GM12892 (cell line): ENCODE data around the gene FKBP15.
"Not testable (repeated sequence)": the region's sequence is repeated elsewhere in the genome, so short reads cannot be mapped to it uniquely, and the experiment has no call there.

ENCODE experiments used
- DNase-seq: peaks from one replicate; pipeline ENCODE4 v3.0.0; 2011; ENCODE audit not compliant: insufficient read length
- FAIRE-seq: peaks from 2 replicates; lab custom pipeline; 2011; peaks lifted over from hg19 to GRCh38; lab: Jason Lieb, UNC
- POLR2A ChIP-seq: IDR thresholded peaks from 2 replicates; pipeline ENCODE4 v1.6.1; 2011; ENCODE audit warnings: low read depth, low read length, control low read depth
- POLR2AphosphoS5 ChIP-seq: IDR thresholded peaks from 2 replicates; pipeline ENCODE4 v1.6.1; 2011; ENCODE audit warnings: low read depth, low read length, control low read depth
- TAF1 ChIP-seq: IDR thresholded peaks from 2 replicates; pipeline ENCODE4 v1.6.1; 2011; ENCODE audit warnings: low read depth, mild to moderate bottlenecking, control low read depth, low read length, borderline replicate concordance

Gene FKBP15

GRCh38 chr9:113153599-113153998 lies 67.5 kb downstream of the FKBP15 start:
- TF ChIP-seq TAF1 (no peak), POLR2AphosphoS5 (no peak), POLR2A (no peak)
- DNase-seq (no peak), FAIRE-seq (no peak)

GRCh38 chr9:113152699-113153098 lies 68.4 kb downstream of the FKBP15 start:
- TF ChIP-seq POLR2AphosphoS5 (no peak), POLR2A (no peak), TAF1 (no peak)
- DNase-seq: no peak
- FAIRE-seq: no peak

- no peak for TF ChIP-seq TAF1
- TF ChIP-seq POLR2A: no peak
- TF ChIP-seq POLR2AphosphoS5: no peak
- no peak for DNase-seq
- no peak for FAIRE-seq
Measured at GRCh38 chr9:113151696-113152630, 69.1 kb downstream of the FKBP15 start.

GRCh38 chr9:113150670-113151611 lies 70.1 kb downstream of the FKBP15 start, which contains the start of gene SLC31A2:
Gene SLC31A2, plus strand, starts transcription at chr9:113151007. Its CDS starts 68 bp downstream, at chr9:113151075.
- DNase-seq (peak; percentile 87), FAIRE-seq (peak; percentile 84)
- TF ChIP-seq POLR2A (no peak), POLR2AphosphoS5 (no peak), TAF1 (no peak)

GRCh38 chr9:113149561-113149960 lies 71.5 kb downstream of the FKBP15 start:
- not testable (repeated sequence) for FAIRE-seq

GRCh38 chr9:113148781-113149510 lies 72.1 kb downstream of the FKBP15 start:
- FAIRE-seq (no peak), DNase-seq (no peak)
- TF ChIP-seq TAF1: no peak
- TF ChIP-seq POLR2AphosphoS5: no peak
- no peak for TF ChIP-seq POLR2A

More at GRCh38 chr9:113149561-113149960, 71.5 kb downstream of the FKBP15 start:
- DNase-seq: not testable (repeated sequence)

- FAIRE-seq (no peak), DNase-seq (no peak)
- TF ChIP-seq POLR2A: no peak
- TF ChIP-seq POLR2AphosphoS5: no peak
- TF ChIP-seq TAF1: no peak
Measured at GRCh38 chr9:113148372-113148705, 72.7 kb downstream of the FKBP15 start.

- TF ChIP-seq POLR2A (no peak), POLR2AphosphoS5 (no peak), TAF1 (no peak)
- FAIRE-seq (no peak), DNase-seq (no peak)
Measured at GRCh38 chr9:113143432-113144227, 77.4 kb downstream of the FKBP15 start.

GRCh38 chr9:113140896-113141295 lies 80.2 kb downstream of the FKBP15 start:
- FAIRE-seq, DNase-seq: not testable (repeated sequence)

- FAIRE-seq (no peak), DNase-seq (no peak)
- no peak for TF ChIP-seq POLR2AphosphoS5
- no peak for TF ChIP-seq POLR2A
- TF ChIP-seq TAF1: no peak
Measured at GRCh38 chr9:113139953-113140352, 81.1 kb downstream of the FKBP15 start.
